H9 (cell line): ENCODE data around the gene IGFBP5. TPM values are rescaled to one million over a fixed set of nuclear protein-coding genes. Genes with fewer than 3 reads are reported as not detected.

Source experiments
- DNase-seq: peaks from one replicate; pipeline ENCODE4 v3.0.0-alpha.2; 2017
- H2AFZ ChIP-seq: one replicate; pipeline ENCODE4 v1.6.1; 2013; ENCODE audit warnings: mild to moderate bottlenecking, low read length, control low read depth, moderate library complexity
- H2AK5ac ChIP-seq: 2 replicates; pipeline ENCODE4 v1.6.1; 2013; ENCODE audit warnings: low read length, control low read depth, mixed read lengths; ENCODE audit not compliant: insufficient read length
- H2BK120ac ChIP-seq: one replicate; pipeline ENCODE4 v1.6.1; 2013; ENCODE audit warnings: low read depth, mild to moderate bottlenecking, low read length, control low read depth, inconsistent platforms; ENCODE audit not compliant: poor library complexity, severe bottlenecking
- H2BK12ac ChIP-seq: 2 replicates; pipeline ENCODE4 v1.6.1; 2013; ENCODE audit warnings: low read length, control low read depth, mixed read lengths, low read depth; ENCODE audit not compliant: insufficient read length
- H2BK15ac ChIP-seq: 2 replicates; pipeline ENCODE4 v1.6.1; 2013; ENCODE audit warnings: low read depth, low read length, control low read depth
- H2BK20ac ChIP-seq: one replicate; pipeline ENCODE4 v1.6.1; 2013; ENCODE audit warnings: low read depth, mild to moderate bottlenecking, low read length, control low read depth, inconsistent platforms; ENCODE audit not compliant: poor library complexity, severe bottlenecking
- H2BK5ac ChIP-seq: 2 replicates; pipeline ENCODE4 v1.6.1; 2013; ENCODE audit warnings: low read length, control low read depth, mixed read lengths; ENCODE audit not compliant: insufficient read length
- H3K14ac ChIP-seq: 2 replicates; pipeline ENCODE4 v1.6.1; 2013; ENCODE audit warnings: low read length, control low read depth; ENCODE audit not compliant: insufficient read depth
- H3K18ac ChIP-seq: 2 replicates; pipeline ENCODE4 v1.6.1; 2013; ENCODE audit warnings: low read depth, mild to moderate bottlenecking, mixed read lengths, low read length, control low read depth; ENCODE audit not compliant: insufficient read length
- H3K23ac ChIP-seq: 2 replicates; pipeline ENCODE4 v1.6.1; 2013; ENCODE audit warnings: low read length, control low read depth, mixed read lengths, low read depth; ENCODE audit not compliant: insufficient read length
- H3K23me2 ChIP-seq: 2 replicates; pipeline ENCODE4 v1.6.1; 2013; ENCODE audit warnings: low read depth, mild to moderate bottlenecking, mixed read lengths, low read length, control low read depth; ENCODE audit not compliant: insufficient read length, poor library complexity, severe bottlenecking
- H3K27ac ChIP-seq: 2 replicates; pipeline ENCODE4 v1.5.1; 2013; ENCODE audit warnings: low read length, control low read depth, mixed read lengths, low read depth; ENCODE audit not compliant: insufficient read length
- H3K27me3 ChIP-seq: 2 replicates; pipeline ENCODE4 v1.6.1; 2013; ENCODE audit warnings: low read length, control low read depth, inconsistent platforms; ENCODE audit not compliant: insufficient read depth
- H3K4ac ChIP-seq: 2 replicates; pipeline ENCODE4 v1.6.1; 2013; ENCODE audit warnings: low read depth, mild to moderate bottlenecking, control low read depth, inconsistent platforms, low read length, moderate library complexity
- H3K4me1 ChIP-seq: 2 replicates; pipeline ENCODE4 v1.6.1; 2013; ENCODE audit warnings: low read length, control low read depth, inconsistent platforms; ENCODE audit not compliant: insufficient read depth
- H3K4me2 ChIP-seq: 2 replicates; pipeline ENCODE4 v1.6.1; 2013; ENCODE audit warnings: low read length, control low read depth, mixed read lengths; ENCODE audit not compliant: insufficient read length, insufficient read depth
- H3K56ac ChIP-seq: 2 replicates; pipeline ENCODE4 v1.6.1; 2013; ENCODE audit warnings: low read depth, mild to moderate bottlenecking, mixed read lengths, low read length, control low read depth; ENCODE audit not compliant: insufficient read length
- H3K79me1 ChIP-seq: 2 replicates; pipeline ENCODE4 v1.6.1; 2013; ENCODE audit warnings: low read depth, mild to moderate bottlenecking, moderate library complexity, low read length, control low read depth, inconsistent platforms; ENCODE audit not compliant: insufficient read depth, poor library complexity, severe bottlenecking
- H3K79me2 ChIP-seq: 2 replicates; pipeline ENCODE4 v1.6.1; 2013; ENCODE audit warnings: low read length, control low read depth, inconsistent platforms; ENCODE audit not compliant: insufficient read depth
- H3K9ac ChIP-seq: 2 replicates; pipeline ENCODE4 v1.6.1; 2013; ENCODE audit warnings: low read length, control low read depth, mixed read lengths; ENCODE audit not compliant: insufficient read length; ENCODE audit errors: extremely low read depth
- H3K9me3 ChIP-seq: one replicate; pipeline ENCODE4 v1.6.1; 2013; ENCODE audit warnings: low read depth, low read length, inconsistent platforms; ENCODE audit not compliant: control insufficient read depth
- H3T11ph ChIP-seq: one replicate; pipeline ENCODE4 v1.6.1; 2013; ENCODE audit warnings: mild to moderate bottlenecking, low read length, control low read depth, inconsistent platforms
- H4K20me1 ChIP-seq: one replicate; pipeline ENCODE4 v1.6.1; 2013; ENCODE audit not compliant: control insufficient read depth, insufficient read length, insufficient read depth
- H4K5ac ChIP-seq: 2 replicates; pipeline ENCODE4 v1.6.1; 2013; ENCODE audit warnings: low read depth, mild to moderate bottlenecking, mixed read lengths, low read length, control low read depth; ENCODE audit not compliant: insufficient read length
- H4K8ac ChIP-seq: replicated peaks from 2 replicates; pipeline ENCODE4 v1.6.1; 2013; ENCODE audit warnings: low read length, control low read depth, mixed read lengths, low read depth; ENCODE audit not compliant: insufficient read length
- H4K91ac ChIP-seq: 2 replicates; pipeline ENCODE4 v1.6.1; 2013; ENCODE audit warnings: low read depth, mild to moderate bottlenecking, moderate library complexity, mixed read lengths, low read length, control low read depth; ENCODE audit not compliant: insufficient read length
- H3K27ac Mint-ChIP-seq, 3 experiments: 2 replicates in 2 of 3; 3 replicates in 1 of 3; pipeline ENCODE4 v1.8.0; 2020 to 2021; ENCODE audit warnings: mixed read lengths in 3 of 3, mild to moderate bottlenecking in 1 of 3, moderate library complexity in 1 of 3
- H3K27me3 Mint-ChIP-seq: 2 replicates; pipeline ENCODE4 v1.8.0; 2021; ENCODE audit warnings: low read depth, mild to moderate bottlenecking, moderate library complexity, mixed read lengths
- H3K36me3 Mint-ChIP-seq, 3 experiments: 2 replicates in 2 of 3; 3 replicates in 1 of 3; pipeline ENCODE4 v1.8.0; 2020 to 2021; ENCODE audit warnings: low read depth in 3 of 3, mixed read lengths in 3 of 3; ENCODE audit not compliant: insufficient read depth in 1 of 3
- H3K4me1 Mint-ChIP-seq, 2 experiments: 2 replicates each; pipeline ENCODE4 v1.8.0; 2020; ENCODE audit warnings: mixed read lengths in 2 of 2
- H3K4me3 Mint-ChIP-seq, 2 experiments: 2 replicates in 1 of 2; 3 replicates in 1 of 2; pipeline ENCODE4 v1.8.0; 2020 to 2021; ENCODE audit warnings: mild to moderate bottlenecking in 2 of 2, mixed read lengths in 2 of 2, moderate library complexity in 1 of 2
- H3K9me3 Mint-ChIP-seq, 2 experiments: 2 replicates in 1 of 2; 3 replicates in 1 of 2; pipeline ENCODE4 v1.8.0; 2020; ENCODE audit warnings: mild to moderate bottlenecking in 2 of 2, mixed read lengths in 2 of 2, moderate library complexity in 1 of 2
- CTCF ChIP-seq: fragments of 200-600 bp; sonication (generic); conservative IDR thresholded peaks from 3 replicates; pipeline ENCODE4 v1.8.0; 2021; ENCODE audit warnings: antibody characterized with exemption, mild to moderate bottlenecking
- WGBS: extraction: QIAGEN DNeasy Blood & Tissue Kit; methylation state at CpG from one replicate; pipeline ENCODE4 v1.1.7; 2013; ENCODE audit warnings: missing lambda C conversion rate, low lambda C conversion rate, mixed read lengths; ENCODE audit not compliant: insufficient read length; ENCODE audit errors: extremely low coverage; 5-methylcytosine and 5-hydroxymethylcytosine counted together
- long read RNA-seq: library from polyadenylated mRNA; unstranded; transcript quantifications from one replicate; pipeline ENCODE4 v2.0.0, GENCODE V29; 2020
- total RNA-seq: library from RNA; stranded (reverse); gene quantifications from 2 replicates; pipeline ENCODE4 v1.2.1, GENCODE V29; 2021

IGFBP5 gene
- total RNA-seq = 0.61 and 0.90 TPM in 2 replicates
- long read RNA-seq = 0 reads

- no peaks in the 10 kb centered on the region for H3K79me1 ChIP-seq
- no CpG with 5 or more reads among the region's 16 CpGs for WGBS
- no peaks in the 10 kb centered on the region for H3K79me2 ChIP-seq
- no peak within 1 kb of the TSS for H3K18ac ChIP-seq
- no peak within 1 kb of the TSS for H4K91ac ChIP-seq
- no peak within 1 kb of the TSS for H2BK12ac ChIP-seq
- peaks cover 3% of the 10 kb centered on the region; the same call in 1 of the 2 replicates for H3K27me3 ChIP-seq
- Mint-ChIP-seq H3K4me3 (peak within 1 kb of the TSS; percentile 65 to 89), H3K4me1 (peaks cover 37 to 48% of the 10 kb centered on the region in 2 experiments), H3K27ac (peak within 1 kb of the TSS in 1 of 3 experiments; percentile 78; a peak in 2 of 7 replicates), H3K36me3 (no peaks in the 10 kb centered on the region), H3K27me3 (peaks cover 74% of the 10 kb centered on the region), H3K9me3 (no peaks in the 10 kb centered on the region; a peak in 2 of 5 replicates)
- no peaks in the 10 kb centered on the region for H4K20me1 ChIP-seq
- H3K4me2 ChIP-seq = peak within 1 kb of the TSS; percentile 55
- H3K56ac ChIP-seq = no peak within 1 kb of the TSS
- no peak within 1 kb of the TSS for H3K23ac ChIP-seq
- H3K23me2 ChIP-seq = peaks cover 34% of the 10 kb centered on the region
- no peak within 1 kb of the TSS for H3K27ac ChIP-seq
- no peak within 1 kb of the TSS for H2AK5ac ChIP-seq
- no peaks in the 10 kb centered on the region for H3K9me3 ChIP-seq
- peak; percentile 86 for DNase-seq
- no peak within 1 kb of the TSS for H2BK120ac ChIP-seq
- H2BK20ac ChIP-seq = no peak within 1 kb of the TSS
- H3T11ph ChIP-seq = no peak within 1 kb of the TSS
- no peak within 1 kb of the TSS for H4K8ac ChIP-seq
- no peak within 1 kb of the TSS for H3K4ac ChIP-seq
- H2BK5ac ChIP-seq = no peak within 1 kb of the TSS
- H3K9ac ChIP-seq = no peak within 1 kb of the TSS
- no peak within 1 kb of the TSS for H2AFZ ChIP-seq
- H3K14ac ChIP-seq = no peak within 1 kb of the TSS; the same call in 1 of the 2 replicates
- H4K5ac ChIP-seq = no peak within 1 kb of the TSS
- H2BK15ac ChIP-seq = no peak within 1 kb of the TSS
- H3K4me1 ChIP-seq = peaks cover 3% of the 10 kb centered on the region; the same call in 1 of the 2 replicates
- TF ChIP-seq CTCF = peak; percentile 39; the same call in 2 of the 3 replicates
These were observed at the start of gene IGFBP5 for GRCh38 chr2:216695401-216695821. TSS of gene IGFBP5 (minus strand) at chr2:216695549. CDS start at chr2:216694775, 774 bp downstream.
